GM06990 (cell line): ENCODE data around the gene BRICD5.

ENCODE experiments used
- DNase-seq: peaks from one replicate; pipeline ENCODE4 v3.0.0-alpha.2; 2011; ENCODE audit not compliant: insufficient read length; ENCODE audit errors: extremely low read depth
- H3K27me3 ChIP-seq: replicated peaks from 2 replicates; pipeline ENCODE4 v1.6.0; 2011; ENCODE audit warnings: low read length; ENCODE audit not compliant: control insufficient read depth, insufficient read depth
- H3K36me3 ChIP-seq: 2 replicates; pipeline ENCODE4 v1.5.1; 2011; ENCODE audit warnings: low read length; ENCODE audit not compliant: control insufficient read depth, insufficient read depth
- H3K4me3 ChIP-seq: replicated peaks from 2 replicates; pipeline ENCODE4 v1.5.1; 2011; ENCODE audit warnings: low read depth, mild to moderate bottlenecking, control low read depth, low read length
- TF ChIP-seq, protein P1 (sequence below): IDR thresholded peaks from 2 replicates; pipeline ENCODE4 v1.5.1; 2011; ENCODE audit warnings: low read length, control low read depth, mild to moderate bottlenecking, inconsistent platforms; ENCODE audit not compliant: insufficient read depth, poor library complexity, severe bottlenecking

BRICD5 gene

DNA sequence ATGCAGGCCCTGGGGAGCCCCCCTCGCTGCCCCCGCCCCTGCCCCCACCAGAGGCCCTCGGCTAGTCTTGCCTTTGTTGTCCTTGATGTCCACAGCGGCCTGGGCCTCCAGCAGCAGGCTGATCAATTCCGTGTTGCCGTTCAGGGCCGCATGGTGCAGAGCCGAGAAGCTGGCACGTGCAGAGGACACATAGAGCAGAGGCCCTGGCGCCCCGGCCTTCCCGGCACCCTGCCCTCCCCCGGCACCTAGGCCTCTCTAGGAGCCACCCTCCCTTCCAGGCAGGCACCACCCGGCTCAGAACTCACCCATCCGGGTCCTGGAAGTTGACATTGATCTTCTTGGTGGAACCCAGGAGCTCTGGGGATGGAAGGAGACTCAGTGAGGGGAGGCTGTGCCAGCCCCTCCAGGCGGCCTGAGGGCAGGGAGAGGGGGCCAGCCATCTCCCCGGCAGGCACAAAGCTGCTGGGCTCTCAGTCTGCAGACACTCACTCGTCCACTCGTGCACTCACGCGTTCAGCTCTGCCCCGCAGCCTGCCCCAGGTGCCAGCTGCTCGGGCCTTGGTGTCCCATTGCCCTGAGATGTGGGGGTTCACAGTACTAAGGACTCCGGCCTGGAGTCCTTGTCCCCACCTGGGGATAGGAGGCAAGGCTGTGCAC is 20.5 kb downstream of the BRICD5 start:
- DNase-seq = no peak
- Histone ChIP-seq H3K4me3 (no peak overlapping the region), H3K27me3 (no peaks in the 10 kb centered on the region; the same call in 1 of the 2 replicates), H3K36me3 (no peaks in the 10 kb centered on the region)
- TF ChIP-seq, protein P1, sequence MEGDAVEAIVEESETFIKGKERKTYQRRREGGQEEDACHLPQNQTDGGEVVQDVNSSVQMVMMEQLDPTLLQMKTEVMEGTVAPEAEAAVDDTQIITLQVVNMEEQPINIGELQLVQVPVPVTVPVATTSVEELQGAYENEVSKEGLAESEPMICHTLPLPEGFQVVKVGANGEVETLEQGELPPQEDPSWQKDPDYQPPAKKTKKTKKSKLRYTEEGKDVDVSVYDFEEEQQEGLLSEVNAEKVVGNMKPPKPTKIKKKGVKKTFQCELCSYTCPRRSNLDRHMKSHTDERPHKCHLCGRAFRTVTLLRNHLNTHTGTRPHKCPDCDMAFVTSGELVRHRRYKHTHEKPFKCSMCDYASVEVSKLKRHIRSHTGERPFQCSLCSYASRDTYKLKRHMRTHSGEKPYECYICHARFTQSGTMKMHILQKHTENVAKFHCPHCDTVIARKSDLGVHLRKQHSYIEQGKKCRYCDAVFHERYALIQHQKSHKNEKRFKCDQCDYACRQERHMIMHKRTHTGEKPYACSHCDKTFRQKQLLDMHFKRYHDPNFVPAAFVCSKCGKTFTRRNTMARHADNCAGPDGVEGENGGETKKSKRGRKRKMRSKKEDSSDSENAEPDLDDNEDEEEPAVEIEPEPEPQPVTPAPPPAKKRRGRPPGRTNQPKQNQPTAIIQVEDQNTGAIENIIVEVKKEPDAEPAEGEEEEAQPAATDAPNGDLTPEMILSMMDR = no peak

DNA sequence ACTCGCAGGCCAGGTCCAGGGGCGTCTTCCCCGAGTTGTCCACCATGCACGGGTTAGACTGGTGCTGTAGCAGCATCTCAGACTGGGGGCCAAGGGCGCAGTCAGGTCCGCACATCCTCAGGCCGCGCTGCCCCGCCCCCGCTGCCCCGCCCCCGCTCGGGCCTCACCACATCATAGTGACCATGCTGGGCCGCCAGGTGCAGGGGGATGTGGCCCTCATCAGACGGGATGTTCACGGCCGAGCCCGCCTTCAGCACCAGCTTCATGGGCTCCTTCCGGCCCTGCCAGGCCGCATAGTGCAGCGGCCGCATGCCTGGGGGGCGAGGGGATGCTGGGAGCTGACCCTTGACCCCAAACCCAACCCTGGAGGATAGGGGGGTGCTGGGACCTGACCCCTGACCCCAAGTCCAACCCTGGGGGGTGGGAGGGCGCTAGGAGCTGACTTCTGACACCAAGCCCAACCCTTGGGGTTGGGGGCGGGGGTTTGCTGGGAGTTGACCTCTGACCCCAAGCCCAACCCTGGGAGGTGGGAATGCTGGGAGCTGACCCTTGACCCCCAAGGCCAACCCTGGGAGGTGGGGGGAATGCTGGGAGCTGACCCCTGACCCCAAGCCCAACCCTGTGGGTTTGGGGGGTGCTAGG is 21.3 kb downstream of the BRICD5 start:
- no peak for DNase-seq
- Histone ChIP-seq H3K36me3 (no peaks in the 10 kb centered on the region), H3K4me3 (no peak overlapping the region), H3K27me3 (no peaks in the 10 kb centered on the region)
- TF ChIP-seq, protein P1 = no peak

DNA sequence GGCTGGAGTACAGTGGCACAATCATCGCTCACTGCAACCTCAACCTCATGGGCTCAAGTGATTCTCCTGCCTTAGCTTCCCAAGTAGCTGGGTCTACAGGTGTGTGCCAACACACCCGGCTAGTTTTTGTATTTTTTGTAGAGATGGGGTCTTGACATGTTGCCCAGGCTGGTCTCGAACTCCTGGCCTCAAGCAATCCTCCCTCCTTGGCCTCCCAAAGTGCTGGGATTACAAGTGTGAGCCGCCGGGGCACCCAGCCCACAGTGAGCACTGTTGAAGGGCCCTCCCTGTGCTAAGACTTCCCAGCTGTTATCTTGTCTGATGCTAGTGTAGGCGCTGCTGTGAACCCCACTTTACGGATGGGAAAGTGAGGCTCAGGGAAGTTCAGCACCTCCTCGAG is 22.3 kb downstream of the BRICD5 start:
- Histone ChIP-seq H3K27me3 (no peaks in the 10 kb centered on the region), H3K4me3 (no peak overlapping the region), H3K36me3 (no peaks in the 10 kb centered on the region)
- DNase-seq = no peak
- TF ChIP-seq, protein P1 = no peak

DNA sequence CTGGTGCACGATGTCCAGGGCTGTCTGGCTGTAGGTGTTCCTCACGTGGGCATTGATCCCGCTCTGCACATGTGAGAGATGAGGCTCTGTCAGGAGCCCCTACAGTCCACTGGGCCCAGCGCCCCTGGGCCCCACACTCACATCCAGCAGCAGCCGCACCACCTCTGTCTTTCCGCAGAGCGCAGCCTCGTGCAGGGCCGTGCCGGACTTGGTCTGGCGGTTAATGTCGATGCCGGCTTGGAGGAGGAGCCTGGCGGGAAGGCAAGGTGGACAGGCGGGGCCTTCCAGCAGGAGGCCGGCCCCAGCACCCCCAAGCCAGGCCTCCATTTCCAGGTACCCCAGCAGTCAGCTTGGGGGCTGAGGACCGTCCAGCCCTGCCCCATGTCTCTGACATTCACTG is 23.5 kb downstream of the BRICD5 start:
- no peak overlapping the region for H3K4me3 ChIP-seq
- TF ChIP-seq, protein P1 = no peak
- H3K27me3 ChIP-seq = no peaks in the 10 kb centered on the region
- no peaks in the 10 kb centered on the region for H3K36me3 ChIP-seq
- DNase-seq = no peak

DNA sequence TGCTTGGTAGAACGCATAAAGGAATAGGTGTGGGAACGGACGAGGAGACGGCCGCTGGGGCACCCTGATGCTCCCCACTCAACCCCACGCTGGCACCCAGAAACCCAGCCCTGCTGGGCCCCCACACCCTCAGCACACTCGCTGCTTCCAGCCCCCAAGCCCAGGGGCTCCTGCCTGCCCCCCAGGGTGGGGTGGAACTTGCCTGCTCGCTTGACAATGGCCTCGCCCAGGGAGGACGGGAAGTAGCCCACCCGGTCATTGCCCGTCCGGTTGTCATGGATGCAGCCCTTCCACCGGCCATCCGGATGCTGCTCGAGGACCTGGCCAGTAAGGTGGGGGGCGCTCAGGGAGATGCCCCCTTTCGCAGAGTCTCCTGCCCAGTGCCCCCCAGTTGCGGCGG is 24.2 kb downstream of the BRICD5 start:
- TF ChIP-seq, protein P1 = no peak
- no peaks in the 10 kb centered on the region for H3K27me3 ChIP-seq
- H3K4me3 ChIP-seq = no peak overlapping the region
- DNase-seq = no peak
- no peaks in the 10 kb centered on the region; the same call in 1 of the 2 replicates for H3K36me3 ChIP-seq
